Activated naive CD8-positive, alpha-beta T cell treated with anti-CD3 and anti-CD28 coated beads, Interleukin-2, amount 10 ng/mL, durations not matched to agents 7 days and 5 days (primary cell): ENCODE results near the gene SRPRB. TPM values are rescaled to one million over a fixed set of nuclear protein-coding genes. Genes with fewer than 3 reads are reported as not detected.

ENCODE experiments used
- ATAC-seq: fragments of 150-1000 bp; cut with Tn5 transposase; one replicate; pipeline ENCODE4 v1.10.0; 2021; ENCODE audit warnings: low read depth, moderate library complexity
- POLR2A ChIA-PET: fragments of 350-600 bp; sonication (Branson Sonifier 250); formaldehyde crosslinking; loops from one replicate; lab custom pipeline; 2021; ENCODE audit warnings: antibody characterized with exemption; lab: Charles Lee
- DNase-seq: peaks from one replicate; pipeline ENCODE4 v3.0.0; 2021
- H3K27ac Mint-ChIP-seq: one replicate; pipeline ENCODE4 v1.8.0; 2022; ENCODE audit warnings: mild to moderate bottlenecking, mixed read lengths
- H3K27me3 Mint-ChIP-seq: one replicate; pipeline ENCODE4 v1.8.0; 2022; ENCODE audit warnings: mild to moderate bottlenecking, moderate library complexity, mixed read lengths
- H3K36me3 Mint-ChIP-seq: one replicate; pipeline ENCODE4 v1.8.0; 2021; ENCODE audit warnings: mild to moderate bottlenecking, mixed read lengths
- H3K4me1 Mint-ChIP-seq: one replicate; pipeline ENCODE4 v1.8.0; 2021; ENCODE audit warnings: mixed read lengths
- H3K4me3 Mint-ChIP-seq: one replicate; pipeline ENCODE4 v1.8.0; 2022; ENCODE audit warnings: mild to moderate bottlenecking, moderate library complexity, mixed read lengths
- H3K9me3 Mint-ChIP-seq: one replicate; pipeline ENCODE4 v1.8.0; 2021; ENCODE audit warnings: mixed read lengths
- total RNA-seq, 2 experiments: library from RNA; stranded (reverse); gene quantifications; one replicate each; pipeline ENCODE4 v1.2.3, GENCODE V29; 2021

Gene SRPRB
- total RNA-seq, 2 experiments from 2014 or later = 39.3 to 39.7 TPM

- Mint-ChIP-seq H3K9me3 (no peaks in the 10 kb centered on the region), H3K27ac (no peak overlapping the region), H3K36me3 (peaks cover 19% of the 10 kb centered on the region), H3K4me1 (no peaks in the 10 kb centered on the region), H3K4me3 (no peak overlapping the region), H3K27me3 (peaks cover 2% of the 10 kb centered on the region)
- POLR2A ChIA-PET = no interaction called here
- ATAC-seq = no peak
- no peak for DNase-seq
Observed at GRCh38 chr3:133827136-133827535, 21.5 kb downstream of the SRPRB start.

GRCh38 chr3:133827684-133828083 is 22.1 kb downstream of the SRPRB start:
- ATAC-seq = no peak
- H3K27ac Mint-ChIP-seq = no peak overlapping the region
- no peaks in the 10 kb centered on the region for H3K4me1 Mint-ChIP-seq
- no peak overlapping the region for H3K4me3 Mint-ChIP-seq
- no peak for DNase-seq
- peaks cover 2% of the 10 kb centered on the region for H3K27me3 Mint-ChIP-seq
- peaks cover 19% of the 10 kb centered on the region for H3K36me3 Mint-ChIP-seq
- H3K9me3 Mint-ChIP-seq = no peaks in the 10 kb centered on the region
- POLR2A ChIA-PET = no interaction called here

GRCh38 chr3:133828576-133829309 is 23.1 kb downstream of the SRPRB start:
- peaks cover 2% of the 10 kb centered on the region for H3K27me3 Mint-ChIP-seq
- no peaks in the 10 kb centered on the region for H3K9me3 Mint-ChIP-seq
- DNase-seq (no peak), ATAC-seq (no peak)
- H3K27ac Mint-ChIP-seq = no peak overlapping the region
- no peaks in the 10 kb centered on the region for H3K4me1 Mint-ChIP-seq
- H3K4me3 Mint-ChIP-seq = no peak overlapping the region
- H3K36me3 Mint-ChIP-seq = peaks cover 14% of the 10 kb centered on the region
- POLR2A ChIA-PET = no interaction called here

GRCh38 chr3:133829310-133829707 is 23.7 kb downstream of the SRPRB start:
- Mint-ChIP-seq H3K9me3 (no peaks in the 10 kb centered on the region), H3K4me1 (no peaks in the 10 kb centered on the region), H3K27me3 (peaks cover 2% of the 10 kb centered on the region), H3K27ac (no peak overlapping the region), H3K4me3 (no peak overlapping the region), H3K36me3 (peaks cover 9% of the 10 kb centered on the region)
- DNase-seq (no peak), ATAC-seq (no peak)
- POLR2A ChIA-PET = no interaction called here

- DNase-seq (no peak), ATAC-seq (no peak)
- Mint-ChIP-seq H3K27me3 (peaks cover 2% of the 10 kb centered on the region), H3K4me1 (no peaks in the 10 kb centered on the region), H3K27ac (no peak overlapping the region), H3K4me3 (no peak overlapping the region), H3K9me3 (no peaks in the 10 kb centered on the region), H3K36me3 (peaks cover 6% of the 10 kb centered on the region)
- POLR2A ChIA-PET = no interaction called here
Observed at GRCh38 chr3:133830071-133830470, 24.5 kb downstream of the SRPRB start.

GRCh38 chr3:133831966-133832801 is 26.6 kb downstream of the SRPRB start:
- H3K4me1 Mint-ChIP-seq = no peaks in the 10 kb centered on the region
- no peak overlapping the region for H3K27ac Mint-ChIP-seq
- H3K9me3 Mint-ChIP-seq = no peaks in the 10 kb centered on the region
- no peak overlapping the region for H3K4me3 Mint-ChIP-seq
- no peaks in the 10 kb centered on the region for H3K36me3 Mint-ChIP-seq
- DNase-seq (no peak), ATAC-seq (no peak)
- POLR2A ChIA-PET = interaction anchor here (0.5 kb wide), 1 partner anchor 114 kb away, joined by 3 read pairs; no protein-coding TSS in a partner anchor
- peaks cover 2% of the 10 kb centered on the region for H3K27me3 Mint-ChIP-seq

GRCh38 chr3:133832802-133833144 is 27.2 kb downstream of the SRPRB start:
- Mint-ChIP-seq H3K9me3 (no peaks in the 10 kb centered on the region), H3K27me3 (peaks cover 2% of the 10 kb centered on the region), H3K4me3 (no peak overlapping the region), H3K36me3 (no peaks in the 10 kb centered on the region), H3K27ac (no peak overlapping the region), H3K4me1 (no peaks in the 10 kb centered on the region)
- DNase-seq (no peak), ATAC-seq (no peak)
- POLR2A ChIA-PET = interaction anchor here (0.5 kb wide), 1 partner anchor 113 kb away, joined by 3 read pairs; no protein-coding TSS in a partner anchor

- H3K4me3 Mint-ChIP-seq = no peak overlapping the region
Observed at GRCh38 chr3:133833267-133833666, 27.7 kb downstream of the SRPRB start.

GRCh38 chr3:133833880-133834620 is 28.4 kb downstream of the SRPRB start:
- Mint-ChIP-seq H3K9me3 (no peaks in the 10 kb centered on the region), H3K36me3 (no peaks in the 10 kb centered on the region), H3K27ac (no peak overlapping the region), H3K4me3 (no peak overlapping the region), H3K4me1 (no peaks in the 10 kb centered on the region), H3K27me3 (no peaks in the 10 kb centered on the region)
- POLR2A ChIA-PET = no interaction called here
- DNase-seq (no peak), ATAC-seq (no peak)

More at GRCh38 chr3:133833267-133833666, 27.7 kb downstream of the SRPRB start:
- Mint-ChIP-seq H3K27ac (no peak overlapping the region), H3K36me3 (no peaks in the 10 kb centered on the region), H3K9me3 (no peaks in the 10 kb centered on the region), H3K4me1 (no peaks in the 10 kb centered on the region), H3K27me3 (no peaks in the 10 kb centered on the region)
- no peak for ATAC-seq
- no peak for DNase-seq
- POLR2A ChIA-PET = interaction anchor here (0.5 kb wide), 1 partner anchor 113 kb away, joined by 3 read pairs; no protein-coding TSS in a partner anchor

GRCh38 chr3:133834621-133835417 is 29.2 kb downstream of the SRPRB start:
- ATAC-seq (no peak), DNase-seq (no peak)
- H3K9me3 Mint-ChIP-seq = no peaks in the 10 kb centered on the region
- H3K27ac Mint-ChIP-seq = no peak overlapping the region
- no peaks in the 10 kb centered on the region for H3K36me3 Mint-ChIP-seq
- no peak overlapping the region for H3K4me3 Mint-ChIP-seq
- no peaks in the 10 kb centered on the region for H3K4me1 Mint-ChIP-seq
- H3K27me3 Mint-ChIP-seq = no peaks in the 10 kb centered on the region
- POLR2A ChIA-PET = no interaction called here

- no peaks in the 10 kb centered on the region for H3K27me3 Mint-ChIP-seq
- H3K27ac Mint-ChIP-seq = no peak overlapping the region
- no peak for ATAC-seq
- POLR2A ChIA-PET = no interaction called here
- no peaks in the 10 kb centered on the region for H3K9me3 Mint-ChIP-seq
- no peak for DNase-seq
- H3K4me3 Mint-ChIP-seq = no peak overlapping the region
- H3K36me3 Mint-ChIP-seq = no peaks in the 10 kb centered on the region
- H3K4me1 Mint-ChIP-seq = no peaks in the 10 kb centered on the region
Observed at GRCh38 chr3:133835418-133835743, 29.8 kb downstream of the SRPRB start.

- Mint-ChIP-seq H3K9me3 (no peaks in the 10 kb centered on the region), H3K27me3 (no peaks in the 10 kb centered on the region), H3K27ac (no peak overlapping the region), H3K36me3 (no peaks in the 10 kb centered on the region), H3K4me1 (no peaks in the 10 kb centered on the region), H3K4me3 (no peak overlapping the region)
- ATAC-seq = no peak
- POLR2A ChIA-PET = no interaction called here
- no peak for DNase-seq
Observed at GRCh38 chr3:133835961-133836360, 30.3 kb downstream of the SRPRB start.
